Endothelial cell (in vitro differentiated cells): ENCODE measurements around the gene CC2D2B. TPM values are rescaled to one million over a fixed set of nuclear protein-coding genes. Genes with fewer than 3 reads are reported as not detected.

ENCODE experiments used
- DNase-seq: peaks from one replicate; pipeline ENCODE4 v3.0.0; 2021; ENCODE audit warnings: low spot score
- H3K27ac Mint-ChIP-seq: one replicate; pipeline ENCODE4 v1.8.0; 2021; ENCODE audit warnings: mixed read lengths, inconsistent platforms; ENCODE audit not compliant: unreplicated experiment
- H3K27me3 Mint-ChIP-seq: one replicate; pipeline ENCODE4 v1.8.0; 2021; ENCODE audit warnings: mild to moderate bottlenecking, moderate library complexity, mixed read lengths, inconsistent platforms; ENCODE audit not compliant: unreplicated experiment
- H3K36me3 Mint-ChIP-seq: one replicate; pipeline ENCODE4 v1.8.0; 2021; ENCODE audit warnings: mild to moderate bottlenecking, low read depth, mixed read lengths, inconsistent platforms; ENCODE audit not compliant: unreplicated experiment
- H3K4me1 Mint-ChIP-seq: one replicate; pipeline ENCODE4 v1.8.0; 2021; ENCODE audit warnings: mild to moderate bottlenecking, mixed read lengths, inconsistent platforms; ENCODE audit not compliant: unreplicated experiment
- H3K4me3 Mint-ChIP-seq: one replicate; pipeline ENCODE4 v1.8.0; 2021; ENCODE audit warnings: mild to moderate bottlenecking, mixed read lengths, inconsistent platforms; ENCODE audit not compliant: unreplicated experiment
- H3K9me3 Mint-ChIP-seq: one replicate; pipeline ENCODE4 v1.8.0; 2021; ENCODE audit warnings: mixed read lengths, inconsistent platforms; ENCODE audit not compliant: unreplicated experiment
- CTCF ChIP-seq: fragments of 200-600 bp; sonication (generic); IDR thresholded peaks from one replicate; pipeline ENCODE4 v1.5.0; 2021; ENCODE audit warnings: antibody characterized with exemption; ENCODE audit not compliant: unreplicated experiment
- long read RNA-seq: library from polyadenylated mRNA; unstranded; transcript quantifications from one replicate; pipeline ENCODE4 v2.0.0, GENCODE V29; 2020; ENCODE audit not compliant: unreplicated experiment
- total RNA-seq: library from RNA; stranded (reverse); fragmentation: NEBNext Ultra II Directional; extraction: Animal tissue kit (Norgen Biotek cat#: 25700); gene quantifications from one replicate; pipeline ENCODE4 v1.2.1, GENCODE V29; 2021; ENCODE audit not compliant: unreplicated experiment

Gene CC2D2B
- total RNA-seq, result 2.1 TPM
- long read RNA-seq, partial matches to known transcripts, result 0 of 1 reads
- long read RNA-seq, other reads (novel, unspliced or antisense), result 1 of 1 reads

GRCh38 chr10:95907456-95908253, at the start of gene CC2D2B:
TSS of gene CC2D2B (plus strand) at chr10:95907975. CDS start at chr10:95911324, 3,349 bp downstream.
- Mint-ChIP-seq H3K27me3 (no peaks in the 10 kb centered on the region), H3K4me1 (peaks cover 12% of the 10 kb centered on the region), H3K4me3 (peak within 1 kb of the TSS; percentile 94), H3K36me3 (peaks cover 6% of the 10 kb centered on the region), H3K27ac (no peak within 1 kb of the TSS), H3K9me3 (no peaks in the 10 kb centered on the region)
- no peak for TF ChIP-seq CTCF
- peak; percentile 87 for DNase-seq

- Mint-ChIP-seq H3K36me3 (peaks cover 27% of the 10 kb centered on the region), H3K27me3 (peaks cover 3% of the 10 kb centered on the region), H3K4me3 (no peak overlapping the region), H3K4me1 (peaks cover 35% of the 10 kb centered on the region), H3K27ac (no peak overlapping the region), H3K9me3 (peaks cover 4% of the 10 kb centered on the region)
- DNase-seq, result no peak
- no peak for TF ChIP-seq CTCF
These were observed 47.4 kb upstream of the CC2D2B start for GRCh38 chr10:95860166-95860940.

GRCh38 chr10:95861386-95861785, 46.4 kb upstream of the CC2D2B start:
- no peak for TF ChIP-seq CTCF
- DNase-seq, result no peak
- Mint-ChIP-seq H3K4me1 (peaks cover 35% of the 10 kb centered on the region), H3K9me3 (no peaks in the 10 kb centered on the region), H3K27me3 (peaks cover 3% of the 10 kb centered on the region), H3K36me3 (peaks cover 24% of the 10 kb centered on the region), H3K27ac (no peak overlapping the region), H3K4me3 (no peak overlapping the region)

GRCh38 chr10:95864906-95865813, 42.6 kb upstream of the CC2D2B start:
- Mint-ChIP-seq H3K27ac (peak overlapping the region; percentile 3), H3K9me3 (no peaks in the 10 kb centered on the region), H3K4me3 (peak overlapping the region; percentile 27), H3K4me1 (peaks cover 19% of the 10 kb centered on the region), H3K27me3 (peaks cover 3% of the 10 kb centered on the region), H3K36me3 (peaks cover 19% of the 10 kb centered on the region)
- TF ChIP-seq CTCF, result peak; percentile 28
- peak; percentile 49 for DNase-seq
